HG02943 (cell line): Measurements from ENCODE around the gene SF3A2.
"Not testable (repeated sequence)": the region's sequence is repeated elsewhere in the genome, so short reads cannot be mapped to it uniquely, and the experiment has no call there.

Experiments
- ATAC-seq: cut with Tn5 transposase; IDR thresholded peaks from one replicate; pipeline ENCODE4 v1.9.1; 2021; ENCODE audit warnings: mild to moderate bottlenecking, low read depth, moderate library complexity; ENCODE audit not compliant: unreplicated experiment

Gene SF3A2

GRCh38 chr19:2236314-2237050 is at the start of gene SF3A2, which contains the start of gene PLEKHJ1:
TSS of gene SF3A2 (plus strand) at chr19:2236824. CDS start at chr19:2243419, 6,595 bp downstream.
TSS of gene PLEKHJ1 (minus strand) at chr19:2236329. CDS start at chr19:2236248, 81 bp downstream.
- ATAC-seq: peak; percentile 68

GRCh38 chr19:2187159-2187558 is 49.5 kb upstream of the SF3A2 start:
- no peak for ATAC-seq

- no peak for ATAC-seq
These were observed 47.8 kb upstream of the SF3A2 start for GRCh38 chr19:2188708-2189385.

GRCh38 chr19:2189880-2190279 is 46.7 kb upstream of the SF3A2 start:
- ATAC-seq: no peak

DNA sequence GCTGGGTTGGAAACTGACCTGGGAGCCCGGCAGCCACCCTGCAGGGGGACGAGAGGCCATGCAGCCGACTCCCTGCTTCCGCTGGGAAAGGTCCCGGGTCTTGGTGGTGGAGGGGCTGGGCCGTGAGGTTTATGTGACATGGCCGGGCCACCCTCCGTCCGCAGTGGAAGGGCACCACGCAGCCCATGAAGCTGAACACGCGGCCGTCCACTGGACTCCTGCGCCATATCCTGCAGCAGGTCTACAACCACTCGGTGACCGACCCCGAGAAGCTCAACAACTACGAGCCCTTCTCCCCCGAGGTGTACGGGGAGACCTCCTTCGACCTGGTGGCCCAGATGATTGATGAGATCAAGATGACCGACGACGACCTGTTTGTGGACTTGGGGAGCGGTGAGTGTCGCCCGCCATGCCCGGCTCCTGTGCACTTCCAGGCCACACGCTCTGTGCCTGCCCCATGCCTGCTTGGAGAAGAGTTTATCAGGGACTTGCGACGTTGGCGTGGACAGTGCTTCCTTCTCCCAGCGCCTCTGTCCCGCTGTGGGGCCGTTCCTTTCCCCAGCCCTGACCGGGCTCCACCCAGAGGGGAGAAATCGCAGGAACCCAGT is 45.7 kb upstream of the SF3A2 start:
- ATAC-seq: no peak

- ATAC-seq: no peak
These were observed 44.9 kb upstream of the SF3A2 start for GRCh38 chr19:2191456-2192310.

- ATAC-seq: no peak
These were observed 43.8 kb upstream of the SF3A2 start for GRCh38 chr19:2192862-2193261.

GRCh38 chr19:2193807-2194206 is 42.8 kb upstream of the SF3A2 start:
- no peak for ATAC-seq

DNA sequence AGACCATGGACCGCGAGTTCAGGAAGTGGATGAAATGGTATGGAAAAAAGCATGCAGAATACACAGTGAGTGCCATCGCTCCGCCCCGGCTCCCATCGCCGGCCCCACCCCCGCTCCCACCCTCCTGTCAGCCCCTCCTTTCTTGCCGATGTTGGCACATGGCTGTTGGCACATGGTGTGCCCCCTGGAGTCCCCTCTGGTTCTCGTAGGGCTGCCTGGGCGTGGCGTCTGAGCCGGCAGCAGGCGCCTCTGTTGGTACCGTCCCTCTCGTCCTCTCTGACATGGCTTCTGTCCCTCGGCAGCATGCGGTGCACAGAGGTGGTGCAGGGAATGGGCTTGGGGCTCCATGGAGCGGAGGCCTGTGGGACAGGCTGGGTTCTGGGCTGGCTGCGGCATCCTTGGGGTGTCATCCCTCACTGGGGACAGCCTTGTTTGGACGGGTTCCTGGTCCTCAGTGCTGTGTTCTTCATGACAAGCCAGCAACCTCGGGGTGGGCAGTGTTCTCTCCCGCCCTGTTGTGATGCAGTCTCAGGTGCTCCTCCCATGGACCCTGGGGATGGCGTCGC is 42.0 kb upstream of the SF3A2 start:
- ATAC-seq: no peak

GRCh38 chr19:2195361-2195760 is 41.3 kb upstream of the SF3A2 start:
- ATAC-seq: no peak

DNA sequence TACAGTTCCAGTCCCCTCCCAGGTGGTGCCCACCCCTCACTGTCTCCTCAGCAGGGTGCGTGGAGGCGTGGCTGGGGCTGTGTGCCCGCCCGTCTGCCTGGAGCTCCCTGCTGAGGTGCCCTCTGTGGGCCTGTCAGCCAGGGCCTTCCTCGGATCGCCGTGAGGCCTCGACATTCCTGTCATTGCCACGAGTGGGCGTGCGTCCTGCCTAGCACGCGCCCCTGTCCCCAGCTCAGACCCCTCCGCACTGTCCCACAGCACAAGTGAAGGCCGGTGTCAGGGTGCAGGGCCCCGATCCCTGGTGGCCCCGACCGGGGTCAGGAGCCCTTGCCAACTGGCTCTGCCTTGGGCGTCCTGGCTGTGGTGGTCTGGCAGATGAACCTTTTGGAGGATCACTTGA is 40.7 kb upstream of the SF3A2 start:
- ATAC-seq: no peak

DNA sequence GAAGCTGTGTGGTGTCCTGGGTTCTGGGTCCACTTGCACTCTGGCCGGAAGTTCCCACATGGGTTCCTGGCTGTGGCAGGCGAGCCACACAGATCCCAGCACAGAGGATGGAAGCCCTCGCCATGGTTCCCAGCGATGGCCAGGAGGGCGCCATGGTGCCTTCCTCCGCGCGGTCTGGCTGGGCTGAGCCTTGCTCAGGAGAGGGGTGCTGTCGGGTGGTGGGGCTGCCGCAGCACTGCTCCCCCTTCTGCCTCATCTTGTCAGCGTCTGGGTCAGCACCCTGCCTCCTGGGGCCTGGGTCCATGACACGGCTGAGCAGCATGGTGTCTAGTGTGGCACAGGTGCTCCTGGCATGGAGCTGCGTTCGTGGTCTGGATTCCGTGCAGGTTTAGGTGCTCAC is 39.4 kb upstream of the SF3A2 start:
- ATAC-seq: no peak

DNA sequence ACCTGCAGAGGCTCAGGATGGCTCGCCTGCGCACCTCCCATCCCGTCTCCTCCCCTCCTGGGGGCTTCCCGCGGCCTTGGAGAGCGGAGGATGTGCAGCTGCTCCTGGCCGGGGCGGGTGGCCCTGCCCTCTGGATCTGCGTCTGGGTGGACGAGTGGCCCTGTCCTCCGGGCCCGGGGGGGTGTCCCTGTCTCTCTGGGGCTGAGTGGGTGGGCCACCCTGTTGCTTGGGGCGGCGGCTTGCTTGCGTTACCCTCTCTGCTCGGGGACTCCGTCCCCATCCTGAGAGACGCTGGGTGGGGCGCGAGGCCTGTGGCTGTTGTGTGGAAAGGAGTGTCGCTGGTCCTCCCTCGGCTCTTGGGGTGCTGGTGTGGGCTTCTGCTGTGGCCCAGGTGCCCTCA is 38.3 kb upstream of the SF3A2 start:
- ATAC-seq: no peak

DNA sequence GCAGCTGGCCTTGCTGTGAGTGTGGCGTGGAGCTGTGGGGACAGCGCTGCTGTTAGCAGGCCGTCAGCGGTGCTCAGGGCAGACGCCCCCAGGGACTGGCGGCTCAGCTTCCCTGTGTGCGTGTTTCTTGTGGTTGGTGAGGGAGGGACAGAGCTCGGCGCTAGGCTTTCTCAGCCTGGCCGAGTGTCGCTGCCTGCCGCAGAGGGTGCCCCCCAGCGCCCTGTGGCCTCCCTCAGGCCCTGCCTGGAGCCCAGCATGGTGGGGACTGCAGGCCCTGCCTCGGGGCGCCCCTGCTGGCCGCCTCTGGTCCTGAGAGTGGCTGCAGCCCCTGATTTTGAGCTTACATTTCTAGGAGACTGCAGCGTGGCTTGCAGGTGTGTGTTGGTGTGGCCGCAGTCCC is 37.4 kb upstream of the SF3A2 start:
- ATAC-seq: no peak

GRCh38 chr19:2199861-2200623 is 36.6 kb upstream of the SF3A2 start:
- ATAC-seq: no peak

DNA sequence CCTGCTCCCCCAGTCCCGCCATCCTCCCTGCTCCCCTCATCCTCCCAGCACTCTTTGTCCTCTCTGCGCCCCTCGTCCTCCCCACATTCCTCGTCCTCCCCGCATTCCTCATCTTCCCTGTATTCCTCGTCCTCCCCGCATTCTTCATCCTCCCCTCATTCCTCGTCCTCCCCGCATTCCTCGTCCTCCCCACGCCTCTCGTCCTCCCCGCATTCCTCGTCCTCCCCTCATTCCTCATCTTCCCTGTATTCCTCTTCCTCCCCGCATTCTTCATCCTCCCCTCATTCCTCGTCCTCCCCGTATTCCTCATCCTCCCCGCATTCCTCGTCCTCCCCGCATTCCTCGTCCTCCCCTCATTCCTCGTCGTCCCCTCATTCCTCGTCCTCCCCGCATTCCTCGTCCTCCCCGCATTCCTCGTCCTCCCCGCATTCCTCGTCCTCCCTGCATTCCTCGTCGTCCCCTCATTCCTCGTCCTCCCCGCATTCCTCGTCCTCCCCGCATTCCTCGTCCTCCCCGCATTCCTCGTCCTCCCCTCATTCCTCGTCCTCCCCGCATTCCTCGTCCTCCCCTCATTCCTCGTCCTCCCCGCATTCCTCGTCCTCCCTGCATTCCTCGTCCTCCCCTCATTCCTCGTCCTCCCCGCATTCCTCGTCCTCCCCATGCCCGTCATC is 35.9 kb upstream of the SF3A2 start:
- not testable (repeated sequence) for ATAC-seq

- ATAC-seq: no peak
These were observed 35.0 kb upstream of the SF3A2 start for GRCh38 chr19:2201473-2202148.

GRCh38 chr19:2202366-2202765 is 34.3 kb upstream of the SF3A2 start:
- no peak for ATAC-seq

GRCh38 chr19:2207008-2207407 is 29.6 kb upstream of the SF3A2 start:
- no peak for ATAC-seq
